T-helper 1 cell (primary cell): Measurements from ENCODE around the gene MORC4.

Source experiments
- DNase-seq, 5 donors: peaks; one replicate each; pipeline ENCODE4 v3.0.0-alpha.2; 2012 to 2020

Gene MORC4

DNA sequence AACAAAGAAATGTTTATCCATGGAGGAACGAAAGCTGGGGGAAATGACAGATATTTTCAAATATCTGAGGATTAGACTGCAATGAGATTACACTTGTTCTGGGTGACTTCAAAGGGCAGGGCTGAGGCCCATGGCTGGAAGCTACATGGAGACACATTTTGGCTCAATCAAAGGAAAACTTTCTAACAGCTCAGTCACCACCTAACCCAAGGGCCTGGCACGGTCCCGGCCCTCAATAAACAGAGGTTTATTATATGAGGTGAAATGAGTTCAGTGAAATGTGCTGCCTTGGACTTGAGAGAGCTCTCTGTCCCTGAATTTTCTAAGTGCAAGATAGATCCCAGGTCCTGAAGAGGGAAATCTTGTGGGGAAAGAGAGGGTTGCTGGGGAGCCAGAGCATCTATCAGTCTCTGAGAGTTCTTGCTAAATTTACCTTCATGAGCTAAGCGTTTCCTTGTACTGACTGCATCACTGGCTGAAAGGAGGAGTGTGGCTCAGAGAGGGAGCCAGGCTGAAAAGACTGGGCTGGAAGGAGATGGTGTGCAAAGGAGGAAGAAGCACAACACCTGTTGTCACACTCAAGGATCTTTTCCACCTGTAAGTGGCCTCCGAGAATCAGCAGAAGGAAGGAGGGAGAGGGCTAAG lies 94.8 kb downstream of the MORC4 start:
- DNase-seq, result no peak

DNA sequence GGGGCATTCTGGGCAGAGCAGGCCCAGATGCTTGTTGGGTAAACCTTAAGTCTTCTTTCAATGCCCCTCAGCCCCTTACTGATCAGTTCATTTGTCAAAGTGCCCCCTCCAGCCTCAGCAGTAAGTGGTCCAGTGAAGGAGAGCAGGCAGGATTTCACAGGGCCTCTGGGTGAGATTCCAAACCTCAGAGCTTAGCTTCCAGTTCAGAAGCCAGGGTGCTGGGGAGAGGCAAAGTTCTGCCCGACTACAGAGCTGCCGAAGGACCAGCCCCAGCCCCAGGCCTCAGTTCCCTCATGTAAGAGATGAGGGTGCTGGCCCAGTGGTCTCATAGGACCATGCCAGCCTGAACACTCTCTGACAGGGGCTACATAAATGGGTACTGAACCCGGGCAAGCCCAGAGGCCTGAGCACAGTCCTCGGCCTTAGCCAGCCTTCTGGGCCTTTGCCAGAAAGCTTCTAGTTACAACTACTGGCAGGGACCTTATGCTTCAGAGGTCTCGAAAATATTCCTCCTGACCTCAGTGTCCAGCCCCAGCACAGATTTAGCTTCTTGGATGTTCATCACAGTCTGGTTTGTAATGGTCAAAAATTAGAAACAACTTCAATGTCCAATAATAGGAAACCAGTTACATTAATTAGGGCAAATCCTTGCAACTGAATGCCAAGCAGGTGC lies 96.0 kb downstream of the MORC4 start:
- no peak for DNase-seq

- no peak for DNase-seq
Observed at GRCh38 chrX:106903291-106903824, 96.7 kb downstream of the MORC4 start, which contains the start of gene RIPPLY1. Gene RIPPLY1 (minus strand): TSS chrX:106903341. CDS start chrX:106903287, 54 bp downstream.

DNA sequence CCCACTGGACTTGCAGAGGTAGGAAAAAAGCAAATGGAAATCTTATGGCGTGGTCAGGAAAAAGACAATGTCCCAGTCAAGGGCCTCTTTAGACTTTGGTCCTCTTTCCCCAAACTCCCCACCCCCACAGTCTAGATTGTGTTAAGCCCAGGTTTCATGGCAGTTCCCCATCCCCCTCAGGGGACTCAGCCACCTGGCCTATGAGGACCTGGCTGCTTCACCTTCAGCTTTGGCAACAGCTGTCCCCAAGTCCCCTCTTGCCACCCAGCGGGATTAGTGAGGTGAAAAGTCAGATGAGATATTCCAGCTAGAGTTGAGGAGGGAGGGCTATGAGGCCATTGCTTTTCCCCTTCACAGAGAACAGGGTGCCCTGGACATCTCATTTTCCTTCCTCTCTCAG lies 97.3 kb downstream of the MORC4 start:
- DNase-seq, result no peak

DNA sequence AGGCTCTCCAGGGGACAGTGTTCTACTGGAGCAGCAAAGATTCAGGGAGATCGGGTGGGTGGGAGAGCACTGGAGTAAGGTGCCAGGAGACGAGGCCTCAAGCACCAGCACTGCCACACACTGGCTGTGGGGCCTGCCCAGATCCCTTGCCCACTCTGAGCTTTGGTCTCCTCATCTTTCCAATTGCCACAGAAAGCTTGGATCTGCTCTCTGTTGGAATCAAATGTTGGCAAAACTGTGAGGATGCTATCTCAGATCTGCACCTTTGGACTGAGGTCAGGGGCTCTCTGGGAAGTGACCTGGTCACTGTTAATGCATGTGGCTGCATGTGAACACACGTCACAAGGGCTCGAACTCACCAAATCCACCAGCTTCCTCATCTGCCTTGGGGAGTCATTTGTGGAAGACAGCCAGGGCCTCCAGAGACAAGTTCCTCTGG lies 98.2 kb downstream of the MORC4 start:
- no peak for DNase-seq

GRCh38 chrX:106901341-106901740 lies 98.7 kb downstream of the MORC4 start:
- no peak for DNase-seq

DNA sequence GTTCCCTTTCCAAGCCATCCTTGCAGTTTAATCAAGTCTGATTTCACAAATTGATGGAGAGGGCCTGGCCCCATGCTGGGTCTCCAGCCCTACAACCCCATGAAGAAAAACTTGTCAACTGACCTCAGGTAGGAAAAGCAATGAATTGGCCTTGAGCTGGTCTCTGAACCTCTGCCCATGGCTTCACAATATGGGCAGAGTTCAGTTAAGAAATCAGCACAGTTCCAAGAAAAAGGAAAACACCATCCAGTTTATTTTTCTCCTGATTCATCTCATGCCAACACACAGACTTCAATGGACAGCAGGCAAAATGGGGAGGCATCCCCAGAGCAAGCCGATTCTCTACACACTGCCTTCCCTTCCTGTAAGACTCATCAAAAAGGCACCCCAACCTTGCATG lies 100.2 kb downstream of the MORC4 start:
- DNase-seq, result no peak

DNA sequence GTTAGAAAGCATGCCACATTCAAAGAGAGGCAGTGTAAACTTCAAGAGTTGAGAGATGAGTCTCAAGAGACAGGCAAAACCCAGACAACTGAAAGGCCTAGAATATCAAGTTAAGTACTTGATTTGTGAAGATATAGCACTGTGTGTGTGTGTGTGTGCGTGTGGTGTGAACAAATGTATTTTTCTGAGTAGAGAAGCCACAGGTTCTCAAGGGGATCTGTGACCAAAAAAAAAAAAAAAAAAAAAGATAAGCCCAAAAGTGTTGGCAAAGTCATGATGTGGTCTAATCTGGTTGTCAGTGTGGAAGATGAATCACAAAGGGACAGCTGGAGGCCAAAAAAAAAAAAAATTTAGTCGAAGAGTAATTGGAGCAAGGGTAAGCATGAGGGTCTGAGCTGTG lies 100.7 kb downstream of the MORC4 start:
- no peak for DNase-seq

DNA sequence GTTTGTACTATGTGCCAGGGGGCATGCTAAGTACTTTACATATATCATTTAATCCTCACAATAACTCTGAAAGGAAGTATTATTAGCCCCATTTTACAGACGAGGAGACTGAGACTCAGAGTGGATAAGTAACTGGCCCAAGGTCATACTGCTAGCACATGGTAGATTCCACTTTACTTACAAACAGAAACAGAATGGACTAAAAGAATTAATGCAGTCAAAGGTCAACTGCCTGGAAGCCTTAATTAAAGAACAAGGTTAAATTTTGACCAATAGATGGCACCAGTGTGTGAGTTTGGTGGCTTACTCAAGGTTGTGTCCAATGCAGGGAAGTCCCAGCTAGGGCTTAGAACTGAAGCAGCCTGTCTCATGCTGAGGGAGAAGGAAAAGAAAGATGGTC lies 101.5 kb downstream of the MORC4 start:
- peak in 2 of 5 donors; percentile 6 to 25 for DNase-seq

DNA sequence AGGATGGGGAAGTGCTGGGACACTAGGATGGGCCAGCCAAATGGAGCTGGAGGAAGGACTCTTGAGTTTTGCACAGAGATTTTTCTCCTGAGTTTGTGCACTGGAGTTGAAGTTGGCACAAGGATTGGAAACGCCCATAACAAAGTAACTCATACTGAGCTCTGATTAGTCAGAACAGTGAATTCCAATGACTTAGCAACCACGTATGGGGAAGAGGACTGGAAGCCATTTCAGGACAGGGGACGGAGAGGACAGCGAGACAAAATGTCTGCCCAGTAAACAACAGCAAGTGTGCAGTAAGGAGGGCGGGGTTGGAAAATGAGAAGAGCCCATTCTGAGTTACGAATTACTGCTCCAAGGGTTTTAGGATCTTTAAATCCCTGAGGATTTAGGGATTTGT lies 102.8 kb downstream of the MORC4 start:
- DNase-seq, result no peak

DNA sequence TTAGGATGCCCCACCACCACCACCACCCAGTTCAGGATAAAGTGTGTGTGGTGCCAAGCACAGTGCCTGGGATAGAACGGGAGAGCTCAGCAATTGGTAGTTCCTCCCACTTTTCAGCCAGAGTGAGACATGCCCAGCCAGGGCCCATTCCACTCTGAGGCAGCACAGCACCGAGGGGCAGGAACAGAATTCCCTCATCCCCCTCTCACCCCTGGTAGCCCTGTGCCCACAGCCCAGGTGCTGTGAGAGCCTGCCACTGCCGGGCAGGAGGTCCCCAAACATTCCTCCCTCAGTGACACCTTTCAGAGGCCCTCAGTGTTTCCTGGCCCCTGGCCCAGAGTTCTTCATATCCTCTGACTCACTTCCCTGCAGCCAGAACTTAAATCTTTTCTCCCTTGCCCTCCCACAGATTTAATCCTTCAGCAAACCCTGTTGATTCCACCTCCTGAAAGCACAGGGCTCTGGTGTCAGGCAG lies 105.0 kb downstream of the MORC4 start:
- DNase-seq, result no peak

- DNase-seq, result peak in 4 of 5 donors; percentile 21 to 42 (median 24)
Observed at GRCh38 chrX:106894392-106894909, 105.6 kb downstream of the MORC4 start.

DNA sequence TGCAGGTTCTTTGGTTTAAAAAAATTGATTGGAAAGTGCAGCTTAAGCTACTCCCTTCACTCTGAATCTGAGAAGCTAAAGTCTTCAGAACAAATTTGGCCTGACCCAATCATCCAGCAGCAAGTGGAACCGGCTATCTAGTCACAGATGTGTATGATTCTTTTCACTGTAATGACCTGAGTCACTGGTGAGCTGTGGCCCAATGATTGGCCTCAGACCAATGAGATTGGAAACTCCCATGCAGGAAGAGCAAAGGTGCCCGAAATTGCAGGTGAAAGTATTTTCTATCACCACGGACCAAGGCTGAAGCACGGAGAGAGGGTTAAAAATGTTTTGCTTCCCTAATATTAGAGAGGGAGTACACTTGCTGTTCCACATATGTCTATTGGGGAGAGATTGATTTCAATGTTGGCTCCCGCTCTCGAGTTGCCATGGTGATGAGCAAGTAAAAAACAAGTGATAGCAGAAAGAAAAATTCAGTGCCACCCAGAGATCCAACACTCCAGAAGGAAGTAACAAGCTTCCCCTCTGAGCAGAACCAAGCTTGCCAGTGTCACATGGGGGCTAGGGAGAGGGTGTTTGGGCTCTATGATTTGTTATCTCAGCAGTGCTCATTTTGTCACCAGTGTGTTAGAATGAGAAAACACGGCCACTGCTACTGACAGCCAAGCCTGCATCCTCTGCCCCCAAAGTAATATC lies 108.1 kb downstream of the MORC4 start:
- DNase-seq, result no peak
